ENCODE results near the gene OLIG1. TPM values are rescaled to one million over a fixed set of nuclear protein-coding genes. Genes with fewer than 3 reads are reported as not detected.

The OLIG1 gene
- total RNA-seq, 1 donor from 2014 or later: 0.32 TPM

DNA sequence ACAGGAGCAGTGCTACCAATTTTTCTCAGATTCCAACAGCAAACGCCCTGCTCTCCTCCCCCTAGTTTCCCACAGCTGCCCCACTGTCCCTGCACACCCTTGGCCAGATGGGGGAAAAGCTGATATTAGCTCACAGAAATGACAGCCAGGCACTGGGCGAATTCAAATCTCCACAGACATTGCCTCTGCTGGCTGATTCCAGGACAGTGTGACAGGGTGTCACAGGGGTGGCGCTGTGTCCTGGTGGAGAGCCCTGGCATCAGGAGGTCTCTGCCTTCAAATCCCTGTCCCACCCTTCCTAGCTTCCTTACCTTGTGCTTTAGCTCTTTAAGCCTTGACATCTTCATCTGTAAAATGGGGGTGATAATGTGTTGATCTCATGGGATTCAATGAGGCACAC lies 10.4 kb downstream of the OLIG1 start:
- DNase-seq (ENCODE audit: low spot score): no peak
- intact Hi-C loops (cut with DNase I): no loop called here

DNA sequence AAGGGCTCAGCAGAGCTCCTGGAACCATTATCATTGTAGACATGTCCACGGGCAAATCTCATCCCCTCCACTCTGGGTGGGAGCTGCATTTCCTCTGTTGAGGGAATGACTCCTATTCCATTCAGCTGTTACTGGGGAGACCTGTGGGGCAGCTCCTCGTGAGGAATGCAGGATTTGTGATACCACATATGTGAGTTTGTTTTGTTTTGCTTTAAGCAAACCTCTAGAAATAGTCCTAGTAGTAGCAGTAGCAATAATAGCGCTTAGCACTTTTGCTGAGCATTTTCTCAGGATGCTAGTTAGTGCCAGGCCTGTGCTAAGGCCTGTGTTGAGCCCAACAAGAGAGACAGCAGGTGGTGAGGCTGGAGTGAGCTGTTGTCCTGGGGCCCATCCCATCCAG lies 10.8 kb downstream of the OLIG1 start:
- intact Hi-C loops (cut with DNase I): no loop called here
- no peak for DNase-seq (ENCODE audit: low spot score)

DNA sequence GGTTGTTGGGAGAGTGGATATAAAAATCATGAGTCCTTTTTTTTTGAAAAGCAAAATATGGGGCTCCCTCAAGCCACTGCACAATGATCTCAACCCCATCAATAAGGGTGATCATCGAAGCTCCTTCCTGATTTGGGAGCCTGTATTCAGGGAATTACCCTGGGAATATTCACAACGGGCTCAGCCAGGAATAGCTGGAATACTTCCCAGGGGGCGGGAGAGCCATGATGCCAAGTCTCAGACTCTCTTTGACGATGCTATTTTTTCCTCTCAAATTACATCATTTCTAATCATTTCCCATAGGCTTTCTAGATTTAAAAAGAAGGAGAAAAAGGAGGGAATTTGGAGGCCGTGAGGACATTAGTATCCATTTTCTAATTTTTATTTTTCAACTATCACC lies 18.4 kb downstream of the OLIG1 start:
- intact Hi-C loops (cut with DNase I): no loop called here
- DNase-seq (ENCODE audit: low spot score): peak; percentile 65

DNA sequence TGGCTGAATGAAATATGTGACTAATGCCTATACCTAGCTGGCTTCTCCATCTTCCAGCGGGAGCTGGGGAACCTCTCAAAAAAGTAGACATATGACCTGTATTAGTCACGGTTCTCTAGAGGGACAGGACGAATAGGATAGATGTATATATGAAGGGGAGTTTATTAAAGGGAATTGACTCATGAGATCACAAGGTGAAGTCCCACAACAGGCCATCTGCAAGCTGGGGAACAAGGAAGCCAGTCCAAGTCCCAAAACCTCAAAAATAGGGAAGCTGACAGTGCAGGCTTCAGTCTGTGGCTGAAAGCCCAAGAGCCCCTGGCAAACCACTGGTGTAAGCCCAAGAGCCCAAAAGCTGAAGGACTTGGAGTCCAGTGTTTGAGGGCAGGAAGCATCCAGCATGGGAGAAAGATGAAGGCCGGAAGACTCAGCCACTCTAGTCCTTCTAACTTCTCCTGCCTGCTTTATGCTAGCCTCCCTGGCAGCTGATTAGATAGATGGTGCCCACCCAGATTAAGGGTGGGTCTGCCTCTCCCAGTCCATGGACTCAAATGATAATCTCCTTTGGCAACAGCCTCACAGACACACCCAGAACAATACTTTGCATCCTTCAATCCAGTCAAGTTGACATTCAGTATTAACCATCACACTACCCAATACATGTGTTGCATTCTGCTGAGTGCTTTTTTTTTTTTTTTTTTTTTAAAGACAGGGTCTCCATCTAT lies 19.6 kb downstream of the OLIG1 start:
- intact Hi-C loops (cut with DNase I): no loop called here
- DNase-seq (ENCODE audit: low spot score): no peak

DNA sequence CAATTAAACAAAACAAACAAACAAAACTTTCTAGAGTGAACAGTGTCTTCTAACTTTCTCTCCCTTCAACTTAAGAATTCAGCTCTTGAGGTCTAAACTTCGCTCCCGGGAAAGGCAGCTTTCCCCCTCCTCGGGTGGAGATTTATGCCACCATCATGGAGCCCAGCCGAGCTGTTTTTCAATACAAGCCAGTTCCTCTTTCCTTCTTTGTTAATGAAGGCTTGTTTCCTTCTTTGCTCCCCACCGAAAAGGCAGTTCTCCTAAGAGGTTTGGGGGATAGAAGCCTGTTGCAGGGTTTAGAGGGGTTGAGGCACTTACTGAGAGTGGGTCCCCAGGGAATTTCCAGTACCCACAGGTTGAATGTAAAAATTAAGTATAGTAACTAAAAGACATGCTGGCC lies 26.5 kb downstream of the OLIG1 start:
- intact Hi-C loops (cut with DNase I): no loop called here

DNA sequence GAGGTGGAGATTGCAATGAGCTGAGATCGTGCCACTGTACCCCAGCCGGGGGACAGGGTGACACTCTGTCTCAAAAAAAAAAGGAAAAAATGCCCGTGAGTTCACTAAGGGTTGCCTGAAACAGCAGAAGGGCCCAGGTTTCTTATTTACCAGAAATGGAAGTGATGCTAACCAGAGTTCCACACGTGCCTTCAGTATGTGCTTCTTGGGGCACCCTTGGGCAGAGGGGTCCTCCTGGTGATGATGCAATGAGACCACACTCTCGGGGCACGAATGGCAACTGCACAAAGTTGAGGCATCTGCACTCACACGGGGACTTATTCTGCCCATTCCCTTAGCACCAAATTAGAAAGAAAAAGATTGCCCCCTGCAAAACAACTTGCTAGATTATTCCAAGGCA lies 29.2 kb downstream of the OLIG1 start:
- no peak for DNase-seq (ENCODE audit: low spot score)
- intact Hi-C loops (cut with DNase I): no loop called here

More for the DNA sequence above, 26.5 kb downstream of the OLIG1 start:
- DNase-seq (ENCODE audit: low spot score): no peak

GRCh38 chr21:33101300-33101911 lies 31.5 kb downstream of the OLIG1 start:
- no peak for DNase-seq (ENCODE audit: low spot score)
- intact Hi-C loops (cut with DNase I): no loop called here

DNA sequence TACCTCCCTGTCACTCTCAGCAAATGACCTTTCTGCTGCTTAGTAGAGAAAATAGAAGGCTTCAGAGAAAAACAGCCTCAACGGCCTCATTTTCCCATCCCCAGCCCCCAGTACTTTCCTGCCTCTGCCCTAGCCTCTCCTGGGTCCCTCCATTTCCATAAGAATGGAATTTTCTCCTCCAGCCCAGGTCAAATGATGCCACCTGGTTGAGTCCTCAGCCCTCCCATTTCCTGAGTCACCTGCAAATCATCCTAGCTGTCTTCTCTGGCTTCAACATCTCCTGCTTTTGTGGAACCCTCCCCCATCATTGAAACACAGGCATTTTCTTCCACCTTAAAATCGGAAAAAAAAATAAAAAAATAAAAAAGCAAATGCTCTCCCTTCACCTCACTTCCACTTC lies 35.1 kb downstream of the OLIG1 start:
- intact Hi-C loops (cut with DNase I): no loop called here

GRCh38 chr21:33108228-33108627 lies 38.3 kb downstream of the OLIG1 start:
- intact Hi-C loops (cut with DNase I): no loop called here
- DNase-seq (ENCODE audit: low spot score): no peak

More for the DNA sequence above, 35.1 kb downstream of the OLIG1 start:
- no peak for DNase-seq (ENCODE audit: low spot score)

DNA sequence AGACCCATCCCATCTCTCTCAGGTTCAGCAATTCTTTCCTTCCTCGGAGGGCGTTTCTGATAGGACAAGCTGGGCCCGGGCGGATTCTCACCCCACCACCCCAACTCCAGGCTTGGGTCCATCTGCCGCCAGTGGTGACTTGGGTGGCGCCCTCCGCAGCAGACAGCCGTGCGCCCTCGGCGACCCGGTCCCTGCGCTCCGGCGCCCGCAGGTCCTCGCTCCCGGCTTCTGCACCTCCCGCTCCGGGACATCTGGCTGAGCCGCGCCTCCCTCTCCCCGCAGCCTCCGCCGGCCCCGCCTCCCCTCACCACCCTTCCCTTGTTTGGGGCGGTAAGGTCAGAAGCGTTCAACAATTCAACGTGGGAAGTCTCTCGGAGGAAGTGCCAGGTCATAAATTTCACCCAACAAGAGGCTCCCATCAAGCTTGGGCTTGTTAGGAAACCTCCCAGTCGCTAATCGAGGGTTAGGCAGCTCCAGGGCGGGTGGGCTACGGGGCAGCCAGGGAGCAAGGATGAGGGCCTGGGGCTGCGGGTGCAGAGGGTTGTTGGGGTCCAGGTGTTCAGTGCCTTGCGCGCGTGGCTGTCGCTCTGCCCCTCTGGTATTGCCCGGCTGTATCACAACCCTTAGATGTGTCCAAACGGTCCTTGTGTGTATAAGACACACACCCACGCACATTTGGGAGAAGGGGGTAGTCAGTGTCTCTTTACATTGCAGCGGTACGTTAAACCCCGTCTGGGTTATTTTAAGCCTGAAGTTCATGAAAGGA lies 39.8 kb downstream of the OLIG1 start:
- intact Hi-C loops (cut with DNase I): no loop called here
- DNase-seq (ENCODE audit: low spot score): no peak

DNA sequence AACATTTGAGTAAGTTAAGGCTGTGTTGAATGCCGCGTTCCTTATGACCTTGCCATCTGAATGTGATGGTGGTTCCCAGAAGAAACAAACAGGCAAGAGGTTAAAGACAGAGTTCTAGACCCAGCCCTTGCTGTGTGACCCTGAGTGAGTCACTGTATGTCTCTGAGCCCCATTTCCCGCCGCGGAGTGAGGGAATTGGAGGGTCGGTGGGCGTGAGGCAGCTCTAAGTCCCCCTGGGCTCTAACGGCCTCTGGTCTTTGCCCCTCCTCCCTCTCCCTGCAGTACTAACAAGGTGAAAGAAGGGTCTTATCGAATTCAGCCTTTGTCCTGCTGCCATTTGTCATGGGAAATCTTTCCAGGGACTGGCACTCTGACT lies 40.4 kb downstream of the OLIG1 start:
- intact Hi-C loops (cut with DNase I): no loop called here
- no peak for DNase-seq (ENCODE audit: low spot score)

DNA sequence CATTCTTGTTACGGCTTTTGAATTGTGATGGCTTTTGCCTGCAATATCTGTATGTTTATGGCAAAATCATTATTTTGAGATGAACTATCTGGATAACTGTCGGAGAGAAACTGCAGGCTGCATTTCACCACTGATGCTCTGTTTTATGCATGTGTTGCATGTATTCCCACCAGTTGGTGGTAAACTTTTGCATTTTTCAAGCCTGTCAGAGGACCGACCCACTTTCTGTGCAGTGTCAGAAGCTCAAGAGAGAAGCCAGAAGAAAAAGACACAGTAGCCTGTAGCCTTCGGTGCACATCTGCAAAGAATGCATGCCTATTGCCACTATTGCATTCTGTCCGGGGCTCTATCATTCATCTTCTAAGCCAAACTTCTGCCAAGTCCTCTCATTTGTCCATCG lies 41.6 kb downstream of the OLIG1 start:
- intact Hi-C loops (cut with DNase I): no loop called here
- DNase-seq (ENCODE audit: low spot score): no peak

DNA sequence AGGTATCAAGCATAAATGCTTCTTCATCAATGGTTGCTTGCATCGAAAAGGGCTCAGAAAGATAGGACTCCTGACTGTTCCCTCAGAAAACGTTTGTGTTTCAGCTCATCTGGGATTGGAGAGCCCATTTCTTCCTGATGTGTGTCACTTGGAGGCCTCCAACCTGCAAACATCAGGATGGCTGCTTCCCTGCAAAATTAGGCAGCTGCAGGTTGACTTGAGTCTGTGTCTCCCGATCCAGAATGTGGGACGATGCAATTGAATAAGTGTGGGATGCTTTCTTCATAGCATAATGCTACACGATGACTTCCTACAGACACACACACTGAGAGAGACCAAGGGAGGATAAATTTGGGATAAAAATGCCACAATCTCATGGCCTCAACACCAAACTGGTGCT lies 42.2 kb downstream of the OLIG1 start:
- intact Hi-C loops (cut with DNase I): no loop called here
- DNase-seq (ENCODE audit: low spot score): no peak

GRCh38 chr21:33112681-33113080 lies 42.7 kb downstream of the OLIG1 start:
- DNase-seq (ENCODE audit: low spot score): no peak
- intact Hi-C loops (cut with DNase I): no loop called here

- intact Hi-C loops (cut with DNase I): no loop called here
- DNase-seq (ENCODE audit: low spot score): no peak
These were observed 43.2 kb downstream of the OLIG1 start for GRCh38 chr21:33113131-33113530.

DNA sequence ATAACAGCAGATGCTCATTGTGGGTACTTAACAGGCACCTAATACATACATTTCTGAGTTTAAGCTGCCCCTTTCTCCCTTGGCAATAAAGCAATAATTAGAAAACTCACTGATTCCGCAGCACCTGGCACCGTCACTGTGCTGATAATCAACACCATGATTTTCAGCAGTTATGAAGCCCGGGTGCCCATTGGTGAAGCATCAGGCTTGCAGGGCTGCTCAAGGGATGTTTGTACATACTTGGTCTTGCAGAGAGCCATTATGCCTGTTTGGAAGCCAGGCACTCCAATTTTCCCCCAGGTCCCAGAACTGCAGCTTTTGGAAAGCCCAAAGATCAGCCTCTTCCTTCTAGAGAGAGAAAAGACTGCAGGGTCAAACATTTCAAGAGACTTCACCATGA lies 44.3 kb downstream of the OLIG1 start:
- DNase-seq (ENCODE audit: low spot score): no peak
- intact Hi-C loops (cut with DNase I): no loop called here

DNA sequence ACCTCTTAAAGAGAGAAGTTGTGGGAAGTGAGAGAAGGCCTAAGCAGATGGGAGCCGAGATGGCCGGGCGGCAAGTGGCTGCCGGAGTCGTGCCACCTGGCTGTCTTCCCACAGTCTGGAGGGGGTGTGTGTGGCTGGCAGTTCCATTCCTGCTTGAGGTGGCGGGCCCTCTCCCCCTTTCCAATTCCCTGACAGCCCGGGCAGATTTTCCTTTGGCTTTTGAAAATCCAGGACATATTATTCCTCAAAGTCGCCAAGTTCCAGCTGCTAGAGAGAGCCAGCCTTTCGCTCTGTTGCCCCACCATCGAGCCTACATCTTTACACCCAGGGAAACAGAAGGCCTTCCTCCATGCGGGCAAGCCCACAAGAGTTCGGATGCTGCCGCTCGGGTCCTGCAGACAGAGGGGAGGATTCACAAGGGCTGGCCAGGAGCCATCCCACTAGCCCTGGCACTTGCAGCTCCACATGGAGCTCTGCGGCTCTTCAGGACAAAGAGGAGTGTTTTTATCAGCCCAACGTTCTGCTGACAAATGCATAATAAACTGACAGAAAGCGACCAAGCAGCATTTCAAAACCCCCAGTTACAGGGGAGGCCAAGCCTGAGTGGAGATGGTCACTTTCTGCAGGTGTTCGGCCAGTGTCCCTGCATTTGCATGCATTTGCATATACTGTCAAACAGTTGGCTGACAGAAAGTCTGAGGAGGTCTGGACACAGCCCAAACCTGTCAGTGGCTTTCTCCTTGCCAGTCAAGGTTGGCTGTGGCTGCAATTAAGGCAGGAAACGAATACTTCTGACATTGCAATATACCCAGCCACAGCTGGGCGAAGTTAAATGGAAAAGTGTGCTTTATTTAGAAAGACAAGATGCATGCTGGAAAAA lies 45.9 kb downstream of the OLIG1 start:
- intact Hi-C loops (cut with DNase I): no loop called here
- DNase-seq (ENCODE audit: low spot score): no peak

DNA sequence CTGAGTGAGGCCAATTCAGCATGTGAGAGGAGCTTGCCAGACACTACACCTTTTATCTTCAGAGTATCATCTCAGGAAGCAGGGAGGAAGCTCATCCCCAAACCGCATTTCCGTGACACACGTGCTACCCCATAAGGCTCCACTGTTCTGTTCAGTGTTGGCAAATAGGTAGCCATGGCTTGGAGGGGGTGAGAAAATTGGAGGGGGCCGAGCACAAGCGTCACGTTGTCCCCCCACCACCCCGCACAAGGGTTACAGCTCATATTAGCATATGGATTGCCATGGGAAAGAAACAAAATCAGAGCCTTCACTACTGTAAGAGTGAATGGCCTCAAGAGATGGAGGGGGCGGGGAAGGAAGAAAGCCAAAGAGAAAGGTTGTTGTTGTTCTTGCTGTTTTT lies 46.7 kb downstream of the OLIG1 start:
- intact Hi-C loops (cut with DNase I): no loop called here

DNA sequence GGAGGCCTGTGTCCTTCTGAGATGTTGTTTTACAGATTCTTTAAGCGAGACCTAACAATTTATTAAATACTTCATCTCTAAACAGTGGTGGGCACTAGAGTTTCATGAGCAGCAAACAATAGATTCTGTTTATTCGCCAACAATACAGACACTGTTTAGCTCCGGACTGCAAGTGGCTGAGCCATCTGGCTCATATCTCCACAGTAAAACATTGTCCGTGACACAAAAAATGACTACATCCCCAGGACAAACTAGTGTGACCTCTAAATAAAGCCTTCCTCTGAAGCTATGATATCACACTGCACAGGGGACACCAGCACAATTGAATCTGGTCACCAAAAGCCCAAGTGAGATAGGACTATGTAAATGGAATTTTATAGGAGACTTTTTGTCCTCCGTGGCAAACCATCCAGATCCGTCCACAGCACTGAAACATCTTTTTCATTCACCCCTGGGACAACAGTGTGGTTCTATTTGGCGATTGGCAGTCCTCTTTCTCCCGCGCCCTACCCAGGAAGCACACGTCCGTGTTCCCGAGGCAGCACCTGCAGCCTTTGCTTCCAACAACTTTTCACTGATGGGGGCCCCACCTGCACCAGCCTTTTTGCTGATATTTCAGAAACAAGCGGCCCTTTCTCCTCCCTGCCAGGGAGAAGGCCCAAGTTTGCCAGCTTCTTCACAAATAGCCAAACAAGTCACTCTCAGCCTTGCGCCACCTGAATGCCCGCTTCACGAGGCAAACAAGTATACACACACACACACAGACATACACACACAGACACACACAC lies 47.4 kb downstream of the OLIG1 start:
- intact Hi-C loops (cut with DNase I): no loop called here

More for the DNA sequence above, 46.7 kb downstream of the OLIG1 start:
- DNase-seq (ENCODE audit: low spot score): no peak

More for the DNA sequence above, 47.4 kb downstream of the OLIG1 start:
- DNase-seq (ENCODE audit: low spot score): no peak
